H1 (cell line): ENCODE data around the gene PCDHB7. TPM values are rescaled to one million over a fixed set of nuclear protein-coding genes. Genes with fewer than 3 reads are reported as not detected.

Source experiments
- polyA plus RNA-seq, 7 experiments: library from polyadenylated mRNA; depleted of rRNA in 3 of 7; stranded (reverse) in 5 of 7; unstranded in 2 of 7; fragments of >200 nt in 5 of 7; fragments of 200-250 nt in 2 of 7; gene quantifications; 1 replicate in 5 of 7; 2 replicates in 1 of 7; 4 replicates in 1 of 7; pipeline versions ENCODE4 v1.2.1 to v1.2.3, GENCODE V29; 2011 to 2013; ENCODE audit warnings: missing spikeins in 2 of 7, mixed read lengths in 2 of 7
- total RNA-seq: library from RNA; stranded (reverse); fragmentation: NEBNext Ultra II Directional; extraction: Animal tissue kit (Norgen Biotek cat#: 25700); gene quantifications from 2 replicates; pipeline ENCODE4 v1.2.1, GENCODE V29; 2021
- TF ChIP-seq, protein P1 (sequence below): fragments of 300-600 bp; sonication (generic); IDR thresholded peaks from 2 replicates; pipeline ENCODE4 v1.7.1; 2012; ENCODE audit warnings: low read length, moderate library complexity, mild to moderate bottlenecking, inconsistent platforms; ENCODE audit not compliant: insufficient replicate concordance

The PCDHB7 gene
- total and polyA plus RNA-seq, 2 of the 8 experiments (the other 6 are each of a cell fraction or from before 2014, with no cell fraction given): 0.17 to 0.19 TPM

GRCh38 chr5:141150993-141151325 lies 21.5 kb upstream of the PCDHB7 start (continued):
- TF ChIP-seq, protein P1, sequence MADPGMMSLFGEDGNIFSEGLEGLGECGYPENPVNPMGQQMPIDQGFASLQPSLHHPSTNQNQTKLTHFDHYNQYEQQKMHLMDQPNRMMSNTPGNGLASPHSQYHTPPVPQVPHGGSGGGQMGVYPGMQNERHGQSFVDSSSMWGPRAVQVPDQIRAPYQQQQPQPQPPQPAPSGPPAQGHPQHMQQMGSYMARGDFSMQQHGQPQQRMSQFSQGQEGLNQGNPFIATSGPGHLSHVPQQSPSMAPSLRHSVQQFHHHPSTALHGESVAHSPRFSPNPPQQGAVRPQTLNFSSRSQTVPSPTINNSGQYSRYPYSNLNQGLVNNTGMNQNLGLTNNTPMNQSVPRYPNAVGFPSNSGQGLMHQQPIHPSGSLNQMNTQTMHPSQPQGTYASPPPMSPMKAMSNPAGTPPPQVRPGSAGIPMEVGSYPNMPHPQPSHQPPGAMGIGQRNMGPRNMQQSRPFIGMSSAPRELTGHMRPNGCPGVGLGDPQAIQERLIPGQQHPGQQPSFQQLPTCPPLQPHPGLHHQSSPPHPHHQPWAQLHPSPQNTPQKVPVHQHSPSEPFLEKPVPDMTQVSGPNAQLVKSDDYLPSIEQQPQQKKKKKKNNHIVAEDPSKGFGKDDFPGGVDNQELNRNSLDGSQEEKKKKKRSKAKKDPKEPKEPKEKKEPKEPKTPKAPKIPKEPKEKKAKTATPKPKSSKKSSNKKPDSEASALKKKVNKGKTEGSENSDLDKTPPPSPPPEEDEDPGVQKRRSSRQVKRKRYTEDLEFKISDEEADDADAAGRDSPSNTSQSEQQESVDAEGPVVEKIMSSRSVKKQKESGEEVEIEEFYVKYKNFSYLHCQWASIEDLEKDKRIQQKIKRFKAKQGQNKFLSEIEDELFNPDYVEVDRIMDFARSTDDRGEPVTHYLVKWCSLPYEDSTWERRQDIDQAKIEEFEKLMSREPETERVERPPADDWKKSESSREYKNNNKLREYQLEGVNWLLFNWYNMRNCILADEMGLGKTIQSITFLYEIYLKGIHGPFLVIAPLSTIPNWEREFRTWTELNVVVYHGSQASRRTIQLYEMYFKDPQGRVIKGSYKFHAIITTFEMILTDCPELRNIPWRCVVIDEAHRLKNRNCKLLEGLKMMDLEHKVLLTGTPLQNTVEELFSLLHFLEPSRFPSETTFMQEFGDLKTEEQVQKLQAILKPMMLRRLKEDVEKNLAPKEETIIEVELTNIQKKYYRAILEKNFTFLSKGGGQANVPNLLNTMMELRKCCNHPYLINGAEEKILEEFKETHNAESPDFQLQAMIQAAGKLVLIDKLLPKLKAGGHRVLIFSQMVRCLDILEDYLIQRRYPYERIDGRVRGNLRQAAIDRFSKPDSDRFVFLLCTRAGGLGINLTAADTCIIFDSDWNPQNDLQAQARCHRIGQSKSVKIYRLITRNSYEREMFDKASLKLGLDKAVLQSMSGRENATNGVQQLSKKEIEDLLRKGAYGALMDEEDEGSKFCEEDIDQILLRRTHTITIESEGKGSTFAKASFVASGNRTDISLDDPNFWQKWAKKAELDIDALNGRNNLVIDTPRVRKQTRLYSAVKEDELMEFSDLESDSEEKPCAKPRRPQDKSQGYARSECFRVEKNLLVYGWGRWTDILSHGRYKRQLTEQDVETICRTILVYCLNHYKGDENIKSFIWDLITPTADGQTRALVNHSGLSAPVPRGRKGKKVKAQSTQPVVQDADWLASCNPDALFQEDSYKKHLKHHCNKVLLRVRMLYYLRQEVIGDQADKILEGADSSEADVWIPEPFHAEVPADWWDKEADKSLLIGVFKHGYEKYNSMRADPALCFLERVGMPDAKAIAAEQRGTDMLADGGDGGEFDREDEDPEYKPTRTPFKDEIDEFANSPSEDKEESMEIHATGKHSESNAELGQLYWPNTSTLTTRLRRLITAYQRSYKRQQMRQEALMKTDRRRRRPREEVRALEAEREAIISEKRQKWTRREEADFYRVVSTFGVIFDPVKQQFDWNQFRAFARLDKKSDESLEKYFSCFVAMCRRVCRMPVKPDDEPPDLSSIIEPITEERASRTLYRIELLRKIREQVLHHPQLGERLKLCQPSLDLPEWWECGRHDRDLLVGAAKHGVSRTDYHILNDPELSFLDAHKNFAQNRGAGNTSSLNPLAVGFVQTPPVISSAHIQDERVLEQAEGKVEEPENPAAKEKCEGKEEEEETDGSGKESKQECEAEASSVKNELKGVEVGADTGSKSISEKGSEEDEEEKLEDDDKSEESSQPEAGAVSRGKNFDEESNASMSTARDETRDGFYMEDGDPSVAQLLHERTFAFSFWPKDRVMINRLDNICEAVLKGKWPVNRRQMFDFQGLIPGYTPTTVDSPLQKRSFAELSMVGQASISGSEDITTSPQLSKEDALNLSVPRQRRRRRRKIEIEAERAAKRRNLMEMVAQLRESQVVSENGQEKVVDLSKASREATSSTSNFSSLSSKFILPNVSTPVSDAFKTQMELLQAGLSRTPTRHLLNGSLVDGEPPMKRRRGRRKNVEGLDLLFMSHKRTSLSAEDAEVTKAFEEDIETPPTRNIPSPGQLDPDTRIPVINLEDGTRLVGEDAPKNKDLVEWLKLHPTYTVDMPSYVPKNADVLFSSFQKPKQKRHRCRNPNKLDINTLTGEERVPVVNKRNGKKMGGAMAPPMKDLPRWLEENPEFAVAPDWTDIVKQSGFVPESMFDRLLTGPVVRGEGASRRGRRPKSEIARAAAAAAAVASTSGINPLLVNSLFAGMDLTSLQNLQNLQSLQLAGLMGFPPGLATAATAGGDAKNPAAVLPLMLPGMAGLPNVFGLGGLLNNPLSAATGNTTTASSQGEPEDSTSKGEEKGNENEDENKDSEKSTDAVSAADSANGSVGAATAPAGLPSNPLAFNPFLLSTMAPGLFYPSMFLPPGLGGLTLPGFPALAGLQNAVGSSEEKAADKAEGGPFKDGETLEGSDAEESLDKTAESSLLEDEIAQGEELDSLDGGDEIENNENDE: no peak
- TF ChIP-seq, all 59 proteins: peak for 0
